H1 (cell line): Measurements from ENCODE around the gene EDA. TPM values are rescaled to one million over a fixed set of nuclear protein-coding genes. Genes with fewer than 3 reads are reported as not detected.

Experiments used
- CTCF ChIA-PET: fragments of 300-600 bp; sonication (Branson Sonifier 250); formaldehyde crosslinking; loops from one replicate; lab custom pipeline; 2021; ENCODE audit not compliant: partially characterized antibody; lab: Charles Lee
- POLR2A ChIA-PET: fragments of 300-600 bp; sonication (Branson Sonifier 250); formaldehyde crosslinking; loops from one replicate; lab custom pipeline; 2021; ENCODE audit warnings: inconsistent platforms; ENCODE audit not compliant: partially characterized antibody; lab: Charles Lee
- DNase-seq, 2 experiments: peaks; one replicate each; pipeline versions ENCODE4 v3.0.0 to v3.0.0-alpha.2; 2010 to 2022; ENCODE audit warnings: low spot score in 2 of 2, low read depth in 1 of 2, mixed read lengths in 1 of 2
- FAIRE-seq: peaks from 2 replicates; lab custom pipeline; 2011; peaks lifted over from hg19 to GRCh38; lab: Jason Lieb, UNC
- H2AFZ ChIP-seq: 2 replicates; pipeline ENCODE4 v1.8.1; 2012; ENCODE audit warnings: low read length, inconsistent platforms
- H2AK5ac ChIP-seq: 2 replicates; pipeline ENCODE4 v1.6.1; 2013; ENCODE audit warnings: low read depth, low read length
- H2BK120ac ChIP-seq: replicated peaks from 2 replicates; pipeline ENCODE3; 2013; ENCODE audit warnings: low read depth, low read length, inconsistent platforms
- H2BK12ac ChIP-seq: 2 replicates; pipeline ENCODE4 v1.6.1; 2013; ENCODE audit warnings: low read depth, low read length
- H2BK15ac ChIP-seq: 2 replicates; pipeline ENCODE4 v1.6.1; 2013; ENCODE audit warnings: low read length
- H2BK20ac ChIP-seq: 2 replicates; pipeline ENCODE4 v1.6.1; 2013; ENCODE audit warnings: low read length
- H2BK5ac ChIP-seq: 2 replicates; pipeline ENCODE4 v1.6.1; 2013; ENCODE audit warnings: low read depth, low read length
- H3K14ac ChIP-seq: 2 replicates; pipeline ENCODE4 v1.6.1; 2013; ENCODE audit warnings: inconsistent platforms; ENCODE audit not compliant: insufficient read length
- H3K18ac ChIP-seq: 2 replicates; pipeline ENCODE4 v1.6.1; 2013; ENCODE audit warnings: low read length; ENCODE audit errors: extremely low read depth
- H3K23ac ChIP-seq: 2 replicates; pipeline ENCODE4 v1.6.1; 2013; ENCODE audit warnings: inconsistent platforms; ENCODE audit not compliant: insufficient read length
- H3K23me2 ChIP-seq: 2 replicates; pipeline ENCODE4 v1.6.1; 2013; ENCODE audit warnings: low read depth, low read length
- H3K27ac ChIP-seq: 2 replicates; pipeline ENCODE4 v1.6.1; 2011; ENCODE audit warnings: low read depth, low read length, inconsistent platforms
- H3K27me3 ChIP-seq, 4 experiments: replicated peaks in 1 of 4; 1 replicate in 1 of 4; 2 replicates in 3 of 4; pipeline versions ENCODE4 v1.6.1 to v1.8.1; 2011 to 2013; ENCODE audit warnings: low read length in 3 of 4, mild to moderate bottlenecking in 3 of 4, inconsistent platforms in 2 of 4, mixed read lengths in 2 of 4, moderate library complexity in 1 of 4; ENCODE audit not compliant: control insufficient read depth in 3 of 4, insufficient read depth in 3 of 4; ENCODE audit errors: extremely low read depth in 1 of 4
- H3K36me3 ChIP-seq, 4 experiments: 2 replicates each; pipeline versions ENCODE4 v1.6.1 to v1.8.1; 2011 to 2013; ENCODE audit warnings: mild to moderate bottlenecking in 4 of 4, low read length in 3 of 4, moderate library complexity in 2 of 4, control low read depth in 1 of 4, inconsistent platforms in 1 of 4; ENCODE audit not compliant: insufficient read depth in 4 of 4, control insufficient read depth in 2 of 4
- H3K4ac ChIP-seq: replicated peaks from 2 replicates; pipeline ENCODE3; 2013; ENCODE audit warnings: low read length, low read depth, mixed read lengths, inconsistent platforms; ENCODE audit not compliant: insufficient read length
- H3K4me1 ChIP-seq, 4 experiments: replicated peaks in 1 of 4; 1 replicate in 1 of 4; 2 replicates in 3 of 4; pipeline versions ENCODE4 v1.6.1 to v1.8.1; 2011 to 2013; ENCODE audit warnings: low read length in 3 of 4, inconsistent platforms in 2 of 4, mixed read lengths in 1 of 4; ENCODE audit not compliant: insufficient read depth in 4 of 4, control insufficient read depth in 3 of 4
- H3K4me2 ChIP-seq, 2 experiments: 2 replicates each; pipeline versions ENCODE4 v1.6.1 to v1.8.1; 2011 to 2013; ENCODE audit warnings: low read depth in 2 of 2, low read length in 2 of 2, control low read depth in 1 of 2, inconsistent platforms in 1 of 2, mild to moderate bottlenecking in 1 of 2; ENCODE audit not compliant: insufficient read depth in 1 of 2
- H3K4me3 ChIP-seq, 4 experiments: fragments of 200-600, 300-600 bp in 1 of 4; sonication (generic), shearing (Covaris generic), sonication (Bioruptor Twin) in 1 of 4; 2 replicates each; pipeline versions ENCODE4 v1.5.1 to v1.8.1; 2011 to 2016; ENCODE audit warnings: low read length in 4 of 4, low read depth in 3 of 4, control low read depth in 2 of 4, inconsistent platforms in 2 of 4, mild to moderate bottlenecking in 2 of 4, mixed read lengths in 1 of 4, moderate library complexity in 1 of 4; ENCODE audit not compliant: insufficient read depth in 2 of 4; ENCODE audit errors: extremely low read depth in 1 of 4
- H3K56ac ChIP-seq: replicated peaks from 2 replicates; pipeline ENCODE3; 2013; ENCODE audit warnings: low read depth, mild to moderate bottlenecking, mixed read lengths, low read length, inconsistent platforms; ENCODE audit not compliant: insufficient read length
- H3K79me1 ChIP-seq: 2 replicates; pipeline ENCODE4 v1.6.1; 2013; ENCODE audit warnings: low read depth, low read length, control low read depth
- H3K79me2 ChIP-seq, 2 experiments: 2 replicates each; pipeline versions ENCODE4 v1.6.1 to v1.8.1; 2012 to 2013; ENCODE audit warnings: low read length in 2 of 2, mild to moderate bottlenecking in 2 of 2, inconsistent platforms in 1 of 2; ENCODE audit not compliant: insufficient read depth in 2 of 2, control insufficient read depth in 1 of 2
- H3K9ac ChIP-seq, 4 experiments: replicated peaks in 1 of 4; 1 replicate in 1 of 4; 2 replicates in 3 of 4; pipeline versions ENCODE4 v1.6.1 to v1.8.1; 2011 to 2013; ENCODE audit warnings: low read depth in 3 of 4, low read length in 3 of 4, control low read depth in 2 of 4, mild to moderate bottlenecking in 2 of 4, moderate library complexity in 2 of 4, inconsistent platforms in 1 of 4; ENCODE audit errors: extremely low read depth in 1 of 4
- H3K9me3 ChIP-seq, 2 experiments: 2 replicates each; pipeline versions ENCODE4 v1.6.1 to v1.8.1; 2012 to 2013; ENCODE audit warnings: mild to moderate bottlenecking in 2 of 2, moderate library complexity in 2 of 2, control low read depth in 1 of 2, inconsistent platforms in 1 of 2, low read depth in 1 of 2, low read length in 1 of 2, mixed read lengths in 1 of 2; ENCODE audit not compliant: insufficient read depth in 2 of 2
- H4K20me1 ChIP-seq, 2 experiments: replicated peaks in 1 of 2; 2 replicates each; pipeline versions ENCODE3 to v1.8.1; 2011 to 2013; ENCODE audit warnings: inconsistent platforms in 2 of 2, low read length in 2 of 2, mild to moderate bottlenecking in 1 of 2; ENCODE audit not compliant: insufficient read depth in 2 of 2, control insufficient read depth in 1 of 2
- H4K5ac ChIP-seq: 2 replicates; pipeline ENCODE4 v1.6.1; 2013; ENCODE audit warnings: low read length, low read depth, mixed read lengths, inconsistent platforms; ENCODE audit not compliant: insufficient read length
- H4K8ac ChIP-seq: 2 replicates; pipeline ENCODE4 v1.8.0; 2013; ENCODE audit warnings: mild to moderate bottlenecking, moderate library complexity, low read length, inconsistent platforms; ENCODE audit not compliant: insufficient read depth; ENCODE audit errors: extremely low read depth
- H4K91ac ChIP-seq: replicated peaks from 2 replicates; pipeline ENCODE3; 2013; ENCODE audit warnings: low read length, mixed read lengths, inconsistent platforms; ENCODE audit not compliant: insufficient read length
- NANOG ChIP-seq: IDR thresholded peaks from 2 replicates; pipeline ENCODE4 v1.6.1; 2011; ENCODE audit warnings: low read length, low read depth, mild to moderate bottlenecking, inconsistent platforms; ENCODE audit not compliant: insufficient read depth, poor library complexity, severe bottlenecking
- WGBS, 2 experiments: shearing (Covaris generic) in 1 of 2; methylation state at CpG; one replicate each; pipeline versions ENCODE4 v1.1.6 to v1.1.7; 2013 to 2015; ENCODE audit warnings: low lambda C conversion rate in 2 of 2, mixed read lengths in 2 of 2, inconsistent platforms in 1 of 2, low coverage in 1 of 2, missing lambda C conversion rate in 1 of 2; ENCODE audit not compliant: insufficient replicate concordance in 2 of 2, insufficient coverage in 1 of 2, insufficient read length in 1 of 2; ENCODE audit errors: extremely low coverage in 1 of 2, missing lambda C conversion rate in 1 of 2; 5-methylcytosine and 5-hydroxymethylcytosine counted together
- polyA plus RNA-seq, 7 experiments: library from polyadenylated mRNA; depleted of rRNA in 3 of 7; stranded (reverse) in 5 of 7; unstranded in 2 of 7; fragments of >200 nt in 5 of 7; fragments of 200-250 nt in 2 of 7; gene quantifications; 1 replicate in 5 of 7; 2 replicates in 1 of 7; 4 replicates in 1 of 7; pipeline versions ENCODE4 v1.2.1 to v1.2.3, GENCODE V29; 2011 to 2013; ENCODE audit warnings: missing spikeins in 2 of 7, mixed read lengths in 2 of 7
- total RNA-seq: library from RNA; stranded (reverse); fragmentation: NEBNext Ultra II Directional; extraction: Animal tissue kit (Norgen Biotek cat#: 25700); gene quantifications from 2 replicates; pipeline ENCODE4 v1.2.1, GENCODE V29; 2021

The EDA gene
- total and polyA plus RNA-seq, 2 of the 8 experiments (the other 6 are each of a cell fraction or from before 2014, with no cell fraction given), result 7.5 to 10.5 TPM

GRCh38 chrX:70026851-70027200, 410.9 kb downstream of the EDA start:
- no peak overlapping the region for H2BK15ac ChIP-seq
- no peak overlapping the region for H4K91ac ChIP-seq
- H2BK5ac ChIP-seq, result no peak overlapping the region
- 92 to 100% methylated on average over 1 to 3 of the region's 4 CpGs for WGBS, 2 experiments
- no peak overlapping the region for H3K4me2 ChIP-seq
- no peak overlapping the region for H4K8ac ChIP-seq
- no peak overlapping the region for H3K4me3 ChIP-seq
- no peak overlapping the region for H3K27ac ChIP-seq
- no peak overlapping the region for H3K18ac ChIP-seq
- H2AFZ ChIP-seq, result no peak overlapping the region
- DNase-seq (no peak), FAIRE-seq (no peak)
- no peaks in the 10 kb centered on the region for H4K20me1 ChIP-seq
- no peak overlapping the region for H2BK20ac ChIP-seq
- H4K5ac ChIP-seq, result no peak overlapping the region
- H3K23ac ChIP-seq, result no peak overlapping the region
- no peak overlapping the region for H3K4ac ChIP-seq
- no peak for TF ChIP-seq NANOG
- H3K23me2 ChIP-seq, result no peaks in the 10 kb centered on the region
- ChIA-PET CTCF (no interaction called here), POLR2A (no interaction called here)
- no peak overlapping the region for H2BK12ac ChIP-seq
- H3K14ac ChIP-seq, result no peak overlapping the region
- H3K27me3 ChIP-seq, result no peaks in the 10 kb centered on the region
- no peaks in the 10 kb centered on the region for H3K9me3 ChIP-seq
- no peaks in the 10 kb centered on the region for H3K36me3 ChIP-seq
- no peak overlapping the region for H3K9ac ChIP-seq
- no peaks in the 10 kb centered on the region for H3K79me1 ChIP-seq
- H3K79me2 ChIP-seq, result no peaks in the 10 kb centered on the region
- peaks cover 0 to 2% (median 0%) of the 10 kb centered on the region in 4 experiments; a peak in 1 of 7 replicates for H3K4me1 ChIP-seq
- H3K56ac ChIP-seq, result no peak overlapping the region
- H2AK5ac ChIP-seq, result no peak overlapping the region
- H2BK120ac ChIP-seq, result no peak overlapping the region
